Esophagus squamous epithelium (tissue), 5 donors: ENCODE results near the gene GMCL2. TPM values are rescaled to one million over a fixed set of nuclear protein-coding genes. Genes with fewer than 3 reads are reported as not detected.

Experiments
- DNase-seq: peaks from one replicate; lab custom pipeline; 2025; lab: John Stamatoyannopoulos, UW
- H3K27ac ChIP-seq, 4 donors: fragments of 200-600 bp; sonication (generic); one replicate each; pipeline ENCODE4 v1.5.1; 2016 to 2019; ENCODE audit warnings: mild to moderate bottlenecking in 1 of 4
- H3K27me3 ChIP-seq, 4 donors: fragments of 200-600 bp; sonication (generic); 1 replicate in 3 of 4; 2 replicates in 1 of 4; pipeline versions ENCODE4 v1.5.1 to v1.6.0; 2017 to 2021; ENCODE audit warnings: antibody characterized with exemption in 1 of 4
- H3K36me3 ChIP-seq, 3 donors: fragments of 200-600 bp; sonication (generic); one replicate each; pipeline ENCODE4 v1.5.1; 2016 to 2019
- H3K4me1 ChIP-seq, 3 donors: fragments of 200-600 bp; sonication (generic); one replicate each; pipeline ENCODE4 v1.5.1; 2017 to 2019
- H3K4me3 ChIP-seq, 4 donors: fragments of 200-600 bp; sonication (generic); 1 replicate in 3 of 4; 2 replicates in 1 of 4; pipeline ENCODE4 v1.5.1; 2016 to 2019; ENCODE audit warnings: mild to moderate bottlenecking in 2 of 4, moderate library complexity in 1 of 4
- H3K9me3 ChIP-seq, 3 donors: fragments of 200-600 bp; sonication (generic); one replicate each; pipeline ENCODE4 v1.5.1; 2016 to 2019
- POLR2A ChIP-seq, 4 donors: fragments of 450-650 bp; IDR thresholded peaks; one replicate each; pipeline ENCODE4 v1.6.1; 2017; ENCODE audit warnings: antibody characterized with exemption in 4 of 4, mild to moderate bottlenecking in 4 of 4, moderate library complexity in 3 of 4
- WGBS, 2 donors: methylation state at CpG; one replicate each; pipeline ENCODE4 v1.1.5; 2018; 5-methylcytosine and 5-hydroxymethylcytosine counted together
- intact Hi-C: fragments of 100-400 bp; cut with DNase I; formaldehyde crosslinking; loops from one replicate; pipeline ENCODE4 v1.15.0; 2022
- total RNA-seq, 4 donors: library from RNA; depleted of rRNA; stranded (reverse); fragments of >200 nt; gene quantifications; one replicate each; pipeline ENCODE4 v1.1.0, GENCODE V29; 2016
- TF ChIP-seq, protein P1 (sequence below), 6 experiments: fragments of 450-650 bp in 4 of 6; fragments of 200-600 bp in 2 of 6; sonication (generic) in 2 of 6; IDR thresholded peaks; one replicate each; pipeline ENCODE4 v1.5.1; 2016 to 2019; ENCODE audit warnings: antibody characterized with exemption in 6 of 6, mild to moderate bottlenecking in 4 of 6, moderate library complexity in 4 of 6
- donor health status: DM: yes; HTN: yes; CAD: no.

The GMCL2 gene
- total RNA-seq, 4 donors from 2014 or later, result not detected

DNA sequence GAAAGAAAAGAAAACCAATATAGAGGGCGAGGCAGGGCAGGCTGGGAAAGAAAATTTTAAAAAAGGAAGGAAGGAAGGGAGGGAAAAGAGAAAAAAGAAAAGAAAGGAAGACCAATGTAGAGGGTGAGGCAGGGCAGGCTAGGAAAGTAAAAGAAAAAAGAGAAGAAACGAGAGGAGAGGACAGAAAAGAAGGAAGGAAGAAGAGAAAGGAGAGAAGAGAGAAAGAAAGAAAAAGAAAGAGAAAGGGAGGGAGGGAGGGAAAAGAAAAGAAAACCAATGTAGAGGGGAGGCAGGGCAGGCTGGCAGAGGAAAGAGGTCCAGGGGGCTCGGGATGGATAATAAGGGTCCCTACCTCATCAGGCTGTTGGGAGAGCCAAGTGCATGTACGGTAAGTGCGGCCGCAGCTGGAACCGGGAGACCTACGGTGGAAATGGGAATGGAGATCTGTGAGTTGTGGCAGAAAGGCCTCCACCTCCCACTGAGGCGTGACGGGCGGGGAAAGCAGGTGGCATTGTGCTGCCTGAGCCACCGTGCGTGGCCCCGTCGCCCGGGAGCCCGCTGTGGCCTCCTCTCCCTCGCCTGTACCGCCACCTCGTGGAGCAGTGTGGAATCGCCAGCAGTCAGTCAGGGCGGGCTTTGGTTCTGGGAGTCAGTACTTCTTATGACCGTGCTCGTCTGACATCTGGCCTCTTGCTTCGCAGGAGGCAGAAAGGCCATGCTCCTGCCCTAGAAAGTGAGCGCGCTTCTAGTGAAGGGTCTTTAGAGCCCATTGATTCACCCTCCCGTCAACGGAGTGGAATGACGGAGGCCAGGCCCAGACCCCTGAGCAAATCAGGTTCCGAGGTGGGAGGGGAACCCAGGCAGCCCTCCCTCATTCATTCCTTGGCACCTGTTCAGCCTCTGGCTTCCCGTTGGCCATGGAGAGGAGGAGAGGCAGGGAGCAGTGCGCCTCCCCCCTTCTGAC lies 23.1 kb downstream of the GMCL2 start:
- 14 to 20% methylated on average over 8 to 18 of the region's 33 CpGs for WGBS, 2 donors
- Histone ChIP-seq H3K4me3 (peak overlapping the region in 2 of 4 donors; percentile 4 to 51), H3K27me3 (peaks cover 0 to 47% (median 0%) of the 10 kb centered on the region in 4 donors), H3K9me3 (no peaks in the 10 kb centered on the region), H3K27ac (no peak overlapping the region), H3K4me1 (peaks cover 8 to 10% (median 8%) of the 10 kb centered on the region in 3 donors), H3K36me3 (no peaks in the 10 kb centered on the region)
- TF ChIP-seq, protein P1, sequence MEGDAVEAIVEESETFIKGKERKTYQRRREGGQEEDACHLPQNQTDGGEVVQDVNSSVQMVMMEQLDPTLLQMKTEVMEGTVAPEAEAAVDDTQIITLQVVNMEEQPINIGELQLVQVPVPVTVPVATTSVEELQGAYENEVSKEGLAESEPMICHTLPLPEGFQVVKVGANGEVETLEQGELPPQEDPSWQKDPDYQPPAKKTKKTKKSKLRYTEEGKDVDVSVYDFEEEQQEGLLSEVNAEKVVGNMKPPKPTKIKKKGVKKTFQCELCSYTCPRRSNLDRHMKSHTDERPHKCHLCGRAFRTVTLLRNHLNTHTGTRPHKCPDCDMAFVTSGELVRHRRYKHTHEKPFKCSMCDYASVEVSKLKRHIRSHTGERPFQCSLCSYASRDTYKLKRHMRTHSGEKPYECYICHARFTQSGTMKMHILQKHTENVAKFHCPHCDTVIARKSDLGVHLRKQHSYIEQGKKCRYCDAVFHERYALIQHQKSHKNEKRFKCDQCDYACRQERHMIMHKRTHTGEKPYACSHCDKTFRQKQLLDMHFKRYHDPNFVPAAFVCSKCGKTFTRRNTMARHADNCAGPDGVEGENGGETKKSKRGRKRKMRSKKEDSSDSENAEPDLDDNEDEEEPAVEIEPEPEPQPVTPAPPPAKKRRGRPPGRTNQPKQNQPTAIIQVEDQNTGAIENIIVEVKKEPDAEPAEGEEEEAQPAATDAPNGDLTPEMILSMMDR (IDR thresholded peaks at IDR 0.05), result peak; percentile 96 to 99 (median 98)
- no peak for TF ChIP-seq POLR2A (IDR thresholded peaks at IDR 0.05)
- DNase-seq, result peak; percentile 24
- intact Hi-C loops, result loop anchor here (2.0 kb wide), 1 partner anchor 91 kb away; no protein-coding TSS in a partner anchor

DNA sequence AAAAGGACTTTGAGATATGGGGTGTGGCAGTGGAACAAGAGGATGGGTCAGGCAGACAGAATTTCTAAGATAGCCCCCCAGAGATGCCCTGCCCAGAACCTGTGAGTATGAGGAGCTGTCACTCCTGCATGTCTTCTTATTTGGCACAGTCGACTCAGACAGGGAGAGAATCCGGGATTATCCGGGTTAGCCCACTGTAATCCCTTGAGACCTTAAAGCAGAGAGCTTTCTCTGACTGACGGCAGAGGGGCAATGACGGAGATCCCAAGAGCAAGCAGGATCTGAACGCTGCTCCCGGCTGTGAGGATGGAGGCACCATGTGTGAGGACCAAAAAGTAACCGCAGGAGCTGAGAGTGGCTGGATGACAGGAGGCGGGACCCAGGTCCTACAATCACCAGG lies 24.7 kb downstream of the GMCL2 start:
- Histone ChIP-seq H3K36me3 (no peaks in the 10 kb centered on the region), H3K27me3 (peaks cover 0 to 47% (median 0%) of the 10 kb centered on the region in 4 donors), H3K4me1 (peaks cover 8 to 10% (median 8%) of the 10 kb centered on the region in 3 donors), H3K9me3 (no peaks in the 10 kb centered on the region), H3K4me3 (no peak overlapping the region), H3K27ac (no peak overlapping the region)
- WGBS, 2 donors, result 67 to 84% methylated on average over 5 to 9 of the region's 9 CpGs
- TF ChIP-seq, protein P1 (IDR thresholded peaks at IDR 0.05), result no peak
- no peak for TF ChIP-seq POLR2A (IDR thresholded peaks at IDR 0.05)
- intact Hi-C loops, result no loop called here
- no peak for DNase-seq

DNA sequence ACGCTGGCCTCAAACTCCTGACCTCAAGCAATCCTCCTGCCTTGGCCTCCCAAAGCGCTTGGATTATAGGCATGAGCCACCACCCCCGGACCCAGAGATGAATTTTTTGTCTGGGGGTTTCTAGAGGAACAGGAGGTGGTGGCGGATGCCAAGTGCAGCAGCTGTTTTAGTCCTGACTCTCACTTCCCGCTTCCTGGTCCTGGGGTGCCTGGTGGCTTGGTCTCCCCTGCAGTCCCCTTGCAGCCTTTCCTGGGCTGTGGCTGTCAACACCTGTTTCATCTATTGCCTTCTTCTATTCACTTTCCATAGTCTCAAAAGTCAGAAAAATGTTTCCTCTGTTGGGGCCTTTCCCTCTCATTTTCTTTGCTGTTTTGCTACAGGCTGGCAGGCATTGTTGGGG lies 27.0 kb downstream of the GMCL2 start:
- 83 to 86% methylated on average over 5 of the region's 5 CpGs for WGBS, 2 donors
- Histone ChIP-seq H3K27me3 (peaks cover 0 to 33% (median 0%) of the 10 kb centered on the region in 4 donors), H3K27ac (no peak overlapping the region), H3K4me3 (no peak overlapping the region), H3K9me3 (no peaks in the 10 kb centered on the region), H3K4me1 (peaks cover 8 to 10% (median 8%) of the 10 kb centered on the region in 3 donors), H3K36me3 (no peaks in the 10 kb centered on the region)
- intact Hi-C loops, result no loop called here
- no peak for DNase-seq
- TF ChIP-seq POLR2A (IDR thresholded peaks at IDR 0.05), result no peak
- TF ChIP-seq, protein P1 (IDR thresholded peaks at IDR 0.05), result no peak

- Histone ChIP-seq H3K4me1 (peaks cover 12 to 41% (median 13%) of the 10 kb centered on the region in 3 donors), H3K27ac (no peak overlapping the region), H3K36me3 (peaks cover 0 to 23% (median 14%) of the 10 kb centered on the region in 3 donors), H3K27me3 (no peaks in the 10 kb centered on the region), H3K9me3 (no peaks in the 10 kb centered on the region), H3K4me3 (no peak overlapping the region)
- intact Hi-C loops, result no loop called here
- no peak for DNase-seq
- 68 to 74% methylated on average over 8 of the region's 8 CpGs for WGBS, 2 donors
- TF ChIP-seq, protein P1 (IDR thresholded peaks at IDR 0.05), result no peak
- no peak for TF ChIP-seq POLR2A (IDR thresholded peaks at IDR 0.05)
Observed at GRCh38 chr5:178155065-178155464, 32.1 kb downstream of the GMCL2 start.
